NCI-H2171 (cell line): ENCODE measurements around the gene DDX51.
"Not testable (repeated sequence)": the region's sequence is repeated elsewhere in the genome, so short reads cannot be mapped to it uniquely, and the experiment has no call there.

Source experiments
- DNase-seq: peaks from one replicate; lab custom pipeline; 2025; lab: John Stamatoyannopoulos, UW

DDX51 gene

GRCh38 chr12:132153501-132154340 lies 9.6 kb upstream of the DDX51 start:
- DNase-seq = peak; percentile 76

- no peak for DNase-seq
These were observed 8.8 kb upstream of the DDX51 start for GRCh38 chr12:132152953-132153352.

- no peak for DNase-seq
These were observed 8.3 kb upstream of the DDX51 start for GRCh38 chr12:132152411-132152821.

- no peak for DNase-seq
These were observed 7.8 kb upstream of the DDX51 start for GRCh38 chr12:132151766-132152410.

GRCh38 chr12:132151145-132151765 lies 7.1 kb upstream of the DDX51 start:
- DNase-seq = no peak

- no peak for DNase-seq
These were observed 6.6 kb upstream of the DDX51 start for GRCh38 chr12:132150780-132151144.

GRCh38 chr12:132149526-132149925 lies 5.4 kb upstream of the DDX51 start:
- not testable (repeated sequence) for DNase-seq

GRCh38 chr12:132148368-132149045 lies 4.4 kb upstream of the DDX51 start:
- no peak for DNase-seq

- no peak for DNase-seq
These were observed 3.6 kb upstream of the DDX51 start for GRCh38 chr12:132147423-132148367.

GRCh38 chr12:132146772-132147422 lies 2.8 kb upstream of the DDX51 start:
- DNase-seq = no peak

GRCh38 chr12:132146098-132146497 lies 2.0 kb upstream of the DDX51 start:
- DNase-seq = no peak

GRCh38 chr12:132145334-132145733 lies 1.2 kb upstream of the DDX51 start:
- no peak for DNase-seq

GRCh38 chr12:132144810-132145168 lies 670 bp upstream of the DDX51 start:
- DNase-seq = no peak

GRCh38 chr12:132143336-132144071 lies 615 bp downstream of the DDX51 start:
- no peak for DNase-seq

GRCh38 chr12:132142679-132143335 lies 1.3 kb downstream of the DDX51 start:
- DNase-seq = no peak

GRCh38 chr12:132141976-132142678 lies 2.0 kb downstream of the DDX51 start:
- DNase-seq = no peak

GRCh38 chr12:132140918-132141841 lies 2.9 kb downstream of the DDX51 start:
- DNase-seq = no peak

- DNase-seq = no peak
These were observed 3.6 kb downstream of the DDX51 start for GRCh38 chr12:132140501-132140900.
